Naive thymus-derived CD4-positive, alpha-beta T cell (primary cell): ENCODE data around the gene CSF1. TPM values are rescaled to one million over a fixed set of nuclear protein-coding genes. Genes with fewer than 3 reads are reported as not detected.

ENCODE experiments used
- ATAC-seq: fragments of 150-1000 bp; cut with Tn5 transposase; 2 replicates; pipeline ENCODE4 v1.10.0; 2021; ENCODE audit warnings: mild to moderate bottlenecking, moderate library complexity
- CTCF ChIA-PET: fragments of 350-600 bp; sonication (Branson Sonifier 250); formaldehyde crosslinking; loops from one replicate; lab custom pipeline; 2021; ENCODE audit warnings: antibody characterized with exemption; lab: Charles Lee
- POLR2A ChIA-PET: fragments of 350-600 bp; sonication (Branson Sonifier 250); formaldehyde crosslinking; loops from one replicate; lab custom pipeline; 2021; ENCODE audit warnings: antibody characterized with exemption, inconsistent platforms; lab: Charles Lee
- DNase-seq, 9 donors: peaks; one replicate each; pipeline versions ENCODE4 v3.0.0 to v3.0.0-alpha.2; 2020 to 2022; ENCODE audit warnings: mixed read lengths in 1 of 9
- H3K27ac ChIP-seq: one replicate; pipeline ENCODE4 v1.7.0; 2013; ENCODE audit warnings: mild to moderate bottlenecking, low read depth, low read length, moderate library complexity
- H3K27me3 ChIP-seq, 2 donors: one replicate each; pipeline ENCODE4 v1.7.0; 2013; ENCODE audit warnings: low read length in 2 of 2, mild to moderate bottlenecking in 2 of 2, moderate library complexity in 2 of 2; ENCODE audit not compliant: control insufficient read depth in 2 of 2, insufficient read depth in 2 of 2
- H3K36me3 ChIP-seq, 3 experiments: 1 replicate in 2 of 3; 2 replicates in 1 of 3; pipeline ENCODE4 v1.7.0; 2013; ENCODE audit warnings: low read length in 3 of 3, mild to moderate bottlenecking in 3 of 3, moderate library complexity in 1 of 3; ENCODE audit not compliant: insufficient read depth in 3 of 3, control insufficient read depth in 2 of 3
- H3K4me1 ChIP-seq, 2 donors: one replicate each; pipeline ENCODE4 v1.7.0; 2013; ENCODE audit warnings: low read length in 2 of 2, mild to moderate bottlenecking in 2 of 2, moderate library complexity in 1 of 2; ENCODE audit not compliant: control insufficient read depth in 2 of 2, insufficient read depth in 2 of 2
- H3K4me3 ChIP-seq: 2 replicates; pipeline ENCODE4 v1.7.0; 2013; ENCODE audit warnings: mild to moderate bottlenecking, low read length
- H3K9me3 ChIP-seq, 3 experiments: 1 replicate in 2 of 3; 2 replicates in 1 of 3; pipeline ENCODE4 v1.7.0; 2013; ENCODE audit warnings: low read length in 3 of 3; ENCODE audit not compliant: control insufficient read depth in 2 of 3
- H3K27ac Mint-ChIP-seq, 9 donors: one replicate each; pipeline ENCODE4 v1.8.0; 2020 to 2022; ENCODE audit warnings: mixed read lengths in 9 of 9, mild to moderate bottlenecking in 8 of 9, moderate library complexity in 5 of 9, inconsistent platforms in 2 of 9
- H3K27me3 Mint-ChIP-seq, 5 donors: one replicate each; pipeline ENCODE4 v1.8.0; 2021 to 2022; ENCODE audit warnings: mixed read lengths in 5 of 5, mild to moderate bottlenecking in 1 of 5
- H3K36me3 Mint-ChIP-seq, 5 donors: one replicate each; pipeline ENCODE4 v1.8.0; 2020 to 2022; ENCODE audit warnings: mixed read lengths in 5 of 5, mild to moderate bottlenecking in 3 of 5, inconsistent platforms in 1 of 5
- H3K4me1 Mint-ChIP-seq, 7 donors: one replicate each; pipeline ENCODE4 v1.8.0; 2020 to 2022; ENCODE audit warnings: mixed read lengths in 7 of 7, mild to moderate bottlenecking in 3 of 7, inconsistent platforms in 1 of 7
- H3K4me3 Mint-ChIP-seq, 10 donors: one replicate each; pipeline ENCODE4 v1.8.0; 2020 to 2022; ENCODE audit warnings: mild to moderate bottlenecking in 10 of 10, mixed read lengths in 10 of 10, moderate library complexity in 6 of 10, inconsistent platforms in 2 of 10
- H3K9me3 Mint-ChIP-seq, 11 donors: one replicate each; pipeline ENCODE4 v1.8.0; 2020 to 2022; ENCODE audit warnings: mixed read lengths in 11 of 11, mild to moderate bottlenecking in 4 of 11, inconsistent platforms in 1 of 11, moderate library complexity in 1 of 11
- intact Hi-C, 2 donors: fragments of 100-400 bp; cut with micrococcal nuclease; formaldehyde crosslinking; loops; one replicate each; pipeline ENCODE4 v1.15.1; 2023
- polyA plus RNA-seq, 2 donors: library from polyadenylated mRNA; unstranded; fragments of 300-500 nt; fragmentation: Illumina TruSeq; gene quantifications; one replicate each; pipeline ENCODE4 v1.2.3, GENCODE V29; 2021
- total RNA-seq, 6 experiments: library from RNA in 5 of 6; stranded (reverse) in 5 of 6; gene quantifications; 1 replicate in 5 of 6; 2 replicates in 1 of 6; pipeline ENCODE4 v1.2.3 and lab custom pipeline; 2021 to 2026

The CSF1 gene
- total and polyA plus RNA-seq, 7 experiments from 2014 or later: 0.94 to 125 (median 2.2) TPM

- no peaks in the 10 kb centered on the region for H3K9me3 Mint-ChIP-seq
- peaks cover 7 to 25% (median 11%) of the 10 kb centered on the region in 7 donors for H3K4me1 Mint-ChIP-seq
- H3K36me3 Mint-ChIP-seq: peaks cover 0 to 4% (median 0%) of the 10 kb centered on the region in 5 donors
- H3K27ac Mint-ChIP-seq: no peak overlapping the region
- no peak overlapping the region for H3K4me3 Mint-ChIP-seq
- H3K27ac ChIP-seq: no peak overlapping the region
- H3K27me3 Mint-ChIP-seq: peaks cover 0 to 21% (median 0%) of the 10 kb centered on the region in 5 donors
- DNase-seq (no peak), ATAC-seq (no peak)
- no peaks in the 10 kb centered on the region for H3K4me1 ChIP-seq
- intact Hi-C loops: loop anchor here in 1 of 2 donors (10.0 kb wide), 1 partner anchor 79 kb away; no protein-coding TSS in a partner anchor
- H3K4me3 ChIP-seq: no peak overlapping the region
- ChIA-PET CTCF (no interaction called here), POLR2A (no interaction called here)
- H3K36me3 ChIP-seq: no peaks in the 10 kb centered on the region
- no peaks in the 10 kb centered on the region for H3K27me3 ChIP-seq
- no peaks in the 10 kb centered on the region for H3K9me3 ChIP-seq
Observed at GRCh38 chr1:109873278-109874175, 37.1 kb upstream of the CSF1 start.

- Mint-ChIP-seq H3K9me3 (no peaks in the 10 kb centered on the region), H3K36me3 (peaks cover 0 to 4% (median 0%) of the 10 kb centered on the region in 5 donors), H3K27ac (peak overlapping the region in 1 of 9 donors; percentile 7), H3K4me1 (peaks cover 7 to 25% (median 11%) of the 10 kb centered on the region in 7 donors), H3K4me3 (no peak overlapping the region), H3K27me3 (peaks cover 0 to 23% (median 0%) of the 10 kb centered on the region in 5 donors)
- no peak for DNase-seq
- Histone ChIP-seq H3K4me3 (no peak overlapping the region), H3K36me3 (no peaks in the 10 kb centered on the region), H3K27me3 (no peaks in the 10 kb centered on the region), H3K4me1 (no peaks in the 10 kb centered on the region), H3K9me3 (no peaks in the 10 kb centered on the region), H3K27ac (no peak overlapping the region)
- ATAC-seq: no peak
- ChIA-PET POLR2A (no interaction called here), CTCF (no interaction called here)
- intact Hi-C loops: loop anchor here in 1 of 2 donors (10.0 kb wide), 1 partner anchor 80 kb away; no protein-coding TSS in a partner anchor
Observed at GRCh38 chr1:109874445-109874844, 36.2 kb upstream of the CSF1 start.

DNA sequence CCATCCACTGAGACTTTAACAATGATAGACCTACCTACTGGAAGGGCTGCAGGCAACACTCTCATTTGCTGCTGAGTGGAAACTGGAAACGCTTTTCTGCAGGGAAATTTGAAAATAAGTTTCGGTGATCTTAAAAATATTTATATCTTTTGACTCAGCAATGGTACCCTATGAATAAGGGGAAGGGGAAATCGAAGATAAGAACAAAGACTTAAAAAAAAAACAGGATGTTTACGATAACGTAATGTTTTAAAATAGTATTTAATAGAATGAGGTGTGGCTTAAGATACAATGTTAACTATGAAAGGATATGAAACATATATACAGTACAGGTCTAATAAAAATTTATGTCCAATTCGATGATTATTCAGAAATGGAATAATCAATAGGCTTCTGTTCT, 34.8 kb upstream of the CSF1 start:
- Mint-ChIP-seq H3K36me3 (peaks cover 0 to 4% (median 0%) of the 10 kb centered on the region in 5 donors), H3K27ac (no peak overlapping the region), H3K9me3 (no peaks in the 10 kb centered on the region), H3K4me1 (peaks cover 8 to 25% (median 11%) of the 10 kb centered on the region in 7 donors), H3K4me3 (no peak overlapping the region), H3K27me3 (peaks cover 0 to 23% (median 0%) of the 10 kb centered on the region in 5 donors)
- CTCF ChIA-PET: no interaction called here
- ATAC-seq (no peak), DNase-seq (no peak)
- H3K4me1 ChIP-seq: no peaks in the 10 kb centered on the region
- H3K27ac ChIP-seq: no peak overlapping the region
- intact Hi-C loops: loop anchor here in 1 of 2 donors (10.0 kb wide), 1 partner anchor 81 kb away; no protein-coding TSS in a partner anchor
- no peak overlapping the region for H3K4me3 ChIP-seq
- no peaks in the 10 kb centered on the region for H3K36me3 ChIP-seq
- POLR2A ChIA-PET: no interaction called here
- no peaks in the 10 kb centered on the region for H3K9me3 ChIP-seq
- no peaks in the 10 kb centered on the region for H3K27me3 ChIP-seq

GRCh38 chr1:109876617-109877316, 33.9 kb upstream of the CSF1 start:
- Histone ChIP-seq H3K9me3 (no peaks in the 10 kb centered on the region), H3K4me3 (no peak overlapping the region), H3K27me3 (no peaks in the 10 kb centered on the region), H3K36me3 (no peaks in the 10 kb centered on the region), H3K27ac (no peak overlapping the region), H3K4me1 (no peaks in the 10 kb centered on the region)
- peaks cover 0 to 4% (median 0%) of the 10 kb centered on the region in 5 donors for H3K36me3 Mint-ChIP-seq
- H3K4me3 Mint-ChIP-seq: no peak overlapping the region
- ATAC-seq (no peak), DNase-seq (no peak)
- peaks cover 0 to 23% (median 0%) of the 10 kb centered on the region in 5 donors for H3K27me3 Mint-ChIP-seq
- no peaks in the 10 kb centered on the region for H3K9me3 Mint-ChIP-seq
- no peak overlapping the region for H3K27ac Mint-ChIP-seq
- CTCF ChIA-PET: no interaction called here
- intact Hi-C loops: loop anchor here in 1 of 2 donors (10.0 kb wide), 1 partner anchor 82 kb away; no protein-coding TSS in a partner anchor
- POLR2A ChIA-PET: no interaction called here
- peaks cover 8 to 25% (median 11%) of the 10 kb centered on the region in 7 donors for H3K4me1 Mint-ChIP-seq

DNA sequence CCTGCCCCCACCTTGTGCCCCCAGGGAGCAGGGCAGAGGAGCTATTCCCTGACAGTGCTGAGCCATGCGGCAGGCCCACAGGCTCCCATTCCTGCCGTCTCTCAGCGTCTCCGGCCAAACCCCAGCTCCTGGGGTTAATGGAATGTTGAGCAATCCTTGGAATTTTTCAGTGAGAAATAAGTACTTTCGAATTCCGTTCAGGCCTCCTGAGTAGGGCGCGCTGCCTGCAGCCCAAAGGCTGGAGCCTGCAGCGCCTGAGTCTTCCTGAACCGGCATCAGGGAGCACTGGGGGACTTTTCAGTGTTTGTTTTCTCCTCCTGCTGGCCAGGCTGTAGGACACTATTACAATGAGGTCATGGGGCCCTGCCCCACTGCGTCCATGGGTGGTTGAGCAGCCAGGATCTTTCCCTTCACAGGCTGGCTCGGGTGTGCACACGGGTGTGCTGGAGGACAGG, 33.3 kb upstream of the CSF1 start:
- Mint-ChIP-seq H3K4me1 (peaks cover 8 to 25% (median 11%) of the 10 kb centered on the region in 7 donors), H3K9me3 (no peaks in the 10 kb centered on the region), H3K36me3 (peaks cover 0 to 4% (median 0%) of the 10 kb centered on the region in 5 donors), H3K27me3 (peaks cover 0 to 23% (median 0%) of the 10 kb centered on the region in 5 donors), H3K27ac (no peak overlapping the region), H3K4me3 (no peak overlapping the region)
- ChIA-PET CTCF (no interaction called here), POLR2A (no interaction called here)
- no peak overlapping the region for H3K4me3 ChIP-seq
- H3K36me3 ChIP-seq: no peaks in the 10 kb centered on the region
- H3K27ac ChIP-seq: no peak overlapping the region
- H3K4me1 ChIP-seq: no peaks in the 10 kb centered on the region
- ATAC-seq (no peak), DNase-seq (no peak)
- intact Hi-C loops: loop anchor here in 1 of 2 donors (10.0 kb wide), 1 partner anchor 83 kb away; no protein-coding TSS in a partner anchor
- no peaks in the 10 kb centered on the region for H3K9me3 ChIP-seq
- H3K27me3 ChIP-seq: no peaks in the 10 kb centered on the region

DNA sequence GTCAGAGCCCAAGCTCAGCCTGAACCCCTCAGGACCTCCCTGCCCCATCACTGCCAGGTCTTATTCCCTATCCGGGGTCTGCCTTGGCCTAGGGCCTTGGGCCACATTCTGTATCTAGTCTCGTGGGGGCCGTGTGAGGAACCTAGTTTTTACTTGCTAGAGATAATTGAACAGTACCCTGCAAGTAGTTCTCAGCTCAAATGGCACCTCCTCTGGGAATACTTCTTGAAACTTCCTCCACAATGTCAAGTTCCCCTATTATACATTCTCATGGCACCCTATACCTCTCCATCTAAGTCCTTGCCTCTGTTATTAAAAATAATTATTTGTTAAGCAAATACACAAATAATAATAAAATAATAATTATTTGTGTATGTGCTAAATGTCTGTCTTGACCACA, 32.9 kb upstream of the CSF1 start:
- H3K27me3 Mint-ChIP-seq: peaks cover 0 to 23% (median 0%) of the 10 kb centered on the region in 5 donors
- CTCF ChIA-PET: no interaction called here
- intact Hi-C loops: loop anchor here in 1 of 2 donors (10.0 kb wide), 1 partner anchor 83 kb away; no protein-coding TSS in a partner anchor

More for the DNA sequence above, 32.9 kb upstream of the CSF1 start:
- DNase-seq (no peak), ATAC-seq (no peak)
- Mint-ChIP-seq H3K4me3 (no peak overlapping the region), H3K27ac (no peak overlapping the region), H3K4me1 (peaks cover 8 to 24% (median 11%) of the 10 kb centered on the region in 7 donors), H3K36me3 (peaks cover 0 to 4% (median 0%) of the 10 kb centered on the region in 5 donors), H3K9me3 (no peaks in the 10 kb centered on the region)
- no peak overlapping the region for H3K4me3 ChIP-seq
- no peak overlapping the region for H3K27ac ChIP-seq
- no peaks in the 10 kb centered on the region for H3K9me3 ChIP-seq
- POLR2A ChIA-PET: no interaction called here
- no peaks in the 10 kb centered on the region for H3K36me3 ChIP-seq
- no peaks in the 10 kb centered on the region for H3K27me3 ChIP-seq
- no peaks in the 10 kb centered on the region for H3K4me1 ChIP-seq
